OCI-LY1 (cell line): ENCODE data around the gene TMEM151B.
"Not testable (repeated sequence)": the region's sequence is repeated elsewhere in the genome, so short reads cannot be mapped to it uniquely, and the experiment has no call there.

Source experiments
- H2AFZ ChIP-seq: fragments of 200-600 bp; sonication (generic), shearing (Covaris generic); 2 replicates; pipeline ENCODE4 v1.6.0; 2014; ENCODE audit warnings: antibody characterized with exemption, mild to moderate bottlenecking, low read length
- H3F3A ChIP-seq: fragments of 200-600 bp; sonication (generic), shearing (Covaris generic); 2 replicates; pipeline ENCODE4 v1.6.0; 2014; ENCODE audit warnings: mild to moderate bottlenecking, antibody characterized with exemption, low read length, moderate library complexity; ENCODE audit not compliant: insufficient read depth
- H3K27ac ChIP-seq: fragments of 200-600 bp; sonication (generic); 2 replicates; pipeline ENCODE4 v1.5.1; 2014; ENCODE audit warnings: low read length, mixed run types, mild to moderate bottlenecking, low read depth; ENCODE audit not compliant: poor library complexity, severe bottlenecking
- H3K27me3 ChIP-seq: fragments of 200-600 bp; sonication (generic); 2 replicates; pipeline ENCODE4 v1.6.0; 2014; ENCODE audit warnings: antibody characterized with exemption, mild to moderate bottlenecking, low read length, moderate library complexity; ENCODE audit not compliant: insufficient read depth
- H3K36me3 ChIP-seq: fragments of 200-600 bp; sonication (generic); 2 replicates; pipeline ENCODE4 v1.6.1; 2014; ENCODE audit warnings: mild to moderate bottlenecking, antibody characterized with exemption, low read length, moderate library complexity, mixed read lengths; ENCODE audit not compliant: insufficient read depth
- H3K4me1 ChIP-seq: fragments of 200-600 bp; sonication (generic); 2 replicates; pipeline ENCODE4 v1.5.1; 2014; ENCODE audit warnings: mild to moderate bottlenecking, low read length, moderate library complexity; ENCODE audit not compliant: insufficient read depth, severe bottlenecking
- H3K4me2 ChIP-seq: fragments of 200-600 bp; sonication (generic), shearing (Covaris generic); 2 replicates; pipeline ENCODE4 v1.6.1; 2014; ENCODE audit warnings: low read length
- H3K4me3 ChIP-seq: fragments of 200-600 bp; sonication (generic); 2 replicates; pipeline ENCODE4 v1.5.1; 2014; ENCODE audit warnings: low read length, low read depth, mild to moderate bottlenecking, mixed read lengths; ENCODE audit not compliant: poor library complexity, severe bottlenecking
- H3K79me2 ChIP-seq: fragments of 200-600 bp; shearing (Covaris generic); 2 replicates; pipeline ENCODE4 v1.6.1; 2016; ENCODE audit warnings: mixed run types, low read length, mixed read lengths; ENCODE audit not compliant: insufficient read depth
- H3K9ac ChIP-seq: fragments of 200-600 bp; sonication (generic), shearing (Covaris generic); 2 replicates; pipeline ENCODE4 v1.6.1; 2014; ENCODE audit warnings: mild to moderate bottlenecking, low read length, mixed read lengths
- H3K9me2 ChIP-seq: fragments of 200-600 bp; sonication (generic), shearing (Covaris generic); 2 replicates; pipeline ENCODE4 v1.6.1; 2014; ENCODE audit warnings: low read depth, mild to moderate bottlenecking, low read length, mixed read lengths
- H3K9me3 ChIP-seq: fragments of 200-600 bp; shearing (Covaris generic); 2 replicates; pipeline ENCODE4 v1.6.1; 2014; ENCODE audit warnings: low read length, mixed read lengths
- H4K20me1 ChIP-seq: fragments of 200-600 bp; sonication (generic), shearing (Covaris generic); 2 replicates; pipeline ENCODE4 v1.6.0; 2016; ENCODE audit warnings: mild to moderate bottlenecking, low read length; ENCODE audit not compliant: insufficient read depth
- EZH2 ChIP-seq: fragments of 200-600 bp; sonication (generic), shearing (Covaris generic); IDR thresholded peaks from 2 replicates; pipeline ENCODE4 v1.8.0; 2017; ENCODE audit warnings: borderline replicate concordance, mixed run types, mild to moderate bottlenecking, antibody characterized with exemption, low read length, moderate library complexity, mixed read lengths
- TF ChIP-seq, protein P1 (sequence below): fragments of 200-600 bp; sonication (generic), shearing (Covaris generic); IDR thresholded peaks from 2 replicates; pipeline ENCODE4 v1.5.1; 2017; ENCODE audit warnings: mild to moderate bottlenecking, antibody characterized with exemption, low read length, moderate library complexity, mixed read lengths

Gene TMEM151B

DNA sequence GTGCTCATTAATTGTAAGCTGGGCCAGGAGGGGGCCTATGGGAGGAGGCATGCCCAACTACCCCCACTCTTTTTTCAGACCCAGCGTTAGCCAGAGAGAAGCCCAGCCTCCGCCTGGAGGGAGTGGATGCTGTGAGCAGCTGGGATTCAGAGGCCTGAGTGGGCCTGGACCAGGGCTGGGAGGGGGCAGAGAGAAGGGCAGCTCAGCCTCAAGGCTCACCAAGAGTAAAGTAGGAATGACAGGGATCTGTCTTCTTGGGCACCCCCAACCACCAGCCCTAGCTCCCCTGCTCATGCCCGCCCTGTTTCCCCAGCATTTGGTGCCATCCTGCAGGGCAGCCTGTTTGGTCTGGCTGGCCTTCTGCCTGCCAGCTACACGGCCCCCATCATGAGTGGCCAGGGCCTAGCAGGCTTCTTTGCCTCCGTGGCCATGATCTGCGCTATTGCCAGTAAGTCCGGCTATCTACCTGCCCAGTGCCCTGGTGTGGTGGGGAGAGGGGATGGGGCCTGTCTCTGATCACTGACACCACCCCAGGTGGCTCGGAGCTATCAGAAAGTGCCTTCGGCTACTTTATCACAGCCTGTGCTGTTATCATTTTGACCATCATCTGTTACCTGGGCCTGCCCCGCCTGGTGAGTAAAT is 40.1 kb upstream of the TMEM151B start:
- H3K36me3 ChIP-seq: peaks cover 63% of the 10 kb centered on the region
- H3K4me3 ChIP-seq: no peak overlapping the region
- no peak overlapping the region for H3K9ac ChIP-seq
- no peak overlapping the region for H2AFZ ChIP-seq
- no peaks in the 10 kb centered on the region for H3F3A ChIP-seq
- no peaks in the 10 kb centered on the region for H3K27me3 ChIP-seq
- H3K9me2 ChIP-seq: no peaks in the 10 kb centered on the region
- peaks cover 14% of the 10 kb centered on the region for H3K4me1 ChIP-seq
- no peaks in the 10 kb centered on the region for H3K9me3 ChIP-seq
- no peak overlapping the region for H3K4me2 ChIP-seq
- TF ChIP-seq, protein P1, sequence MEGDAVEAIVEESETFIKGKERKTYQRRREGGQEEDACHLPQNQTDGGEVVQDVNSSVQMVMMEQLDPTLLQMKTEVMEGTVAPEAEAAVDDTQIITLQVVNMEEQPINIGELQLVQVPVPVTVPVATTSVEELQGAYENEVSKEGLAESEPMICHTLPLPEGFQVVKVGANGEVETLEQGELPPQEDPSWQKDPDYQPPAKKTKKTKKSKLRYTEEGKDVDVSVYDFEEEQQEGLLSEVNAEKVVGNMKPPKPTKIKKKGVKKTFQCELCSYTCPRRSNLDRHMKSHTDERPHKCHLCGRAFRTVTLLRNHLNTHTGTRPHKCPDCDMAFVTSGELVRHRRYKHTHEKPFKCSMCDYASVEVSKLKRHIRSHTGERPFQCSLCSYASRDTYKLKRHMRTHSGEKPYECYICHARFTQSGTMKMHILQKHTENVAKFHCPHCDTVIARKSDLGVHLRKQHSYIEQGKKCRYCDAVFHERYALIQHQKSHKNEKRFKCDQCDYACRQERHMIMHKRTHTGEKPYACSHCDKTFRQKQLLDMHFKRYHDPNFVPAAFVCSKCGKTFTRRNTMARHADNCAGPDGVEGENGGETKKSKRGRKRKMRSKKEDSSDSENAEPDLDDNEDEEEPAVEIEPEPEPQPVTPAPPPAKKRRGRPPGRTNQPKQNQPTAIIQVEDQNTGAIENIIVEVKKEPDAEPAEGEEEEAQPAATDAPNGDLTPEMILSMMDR: no peak
- no peak for TF ChIP-seq EZH2
- no peaks in the 10 kb centered on the region for H3K79me2 ChIP-seq
- H3K27ac ChIP-seq: no peak overlapping the region
- no peaks in the 10 kb centered on the region for H4K20me1 ChIP-seq

DNA sequence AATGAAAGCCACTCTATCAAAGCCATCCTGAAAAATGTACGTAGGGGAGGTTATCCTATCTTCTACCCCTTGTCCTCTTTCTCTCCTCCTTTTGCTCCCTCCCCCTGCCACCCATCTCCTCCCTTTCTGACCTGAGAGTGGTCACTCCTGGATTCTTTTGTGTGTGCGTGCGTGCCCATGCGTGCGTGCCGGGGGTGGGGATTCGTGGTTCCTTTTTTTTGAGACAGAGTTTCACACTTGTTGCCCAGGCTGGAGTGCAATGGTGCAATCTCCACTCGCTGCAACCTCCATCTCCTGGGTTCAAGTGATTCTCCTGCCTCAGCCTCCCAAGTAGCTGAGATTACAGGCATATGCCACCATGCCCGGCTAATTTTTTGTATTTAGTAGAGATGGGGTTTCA is 38.8 kb upstream of the TMEM151B start:
- H3K4me2 ChIP-seq: not testable (repeated sequence)
- peaks cover 69% of the 10 kb centered on the region for H3K36me3 ChIP-seq

DNA sequence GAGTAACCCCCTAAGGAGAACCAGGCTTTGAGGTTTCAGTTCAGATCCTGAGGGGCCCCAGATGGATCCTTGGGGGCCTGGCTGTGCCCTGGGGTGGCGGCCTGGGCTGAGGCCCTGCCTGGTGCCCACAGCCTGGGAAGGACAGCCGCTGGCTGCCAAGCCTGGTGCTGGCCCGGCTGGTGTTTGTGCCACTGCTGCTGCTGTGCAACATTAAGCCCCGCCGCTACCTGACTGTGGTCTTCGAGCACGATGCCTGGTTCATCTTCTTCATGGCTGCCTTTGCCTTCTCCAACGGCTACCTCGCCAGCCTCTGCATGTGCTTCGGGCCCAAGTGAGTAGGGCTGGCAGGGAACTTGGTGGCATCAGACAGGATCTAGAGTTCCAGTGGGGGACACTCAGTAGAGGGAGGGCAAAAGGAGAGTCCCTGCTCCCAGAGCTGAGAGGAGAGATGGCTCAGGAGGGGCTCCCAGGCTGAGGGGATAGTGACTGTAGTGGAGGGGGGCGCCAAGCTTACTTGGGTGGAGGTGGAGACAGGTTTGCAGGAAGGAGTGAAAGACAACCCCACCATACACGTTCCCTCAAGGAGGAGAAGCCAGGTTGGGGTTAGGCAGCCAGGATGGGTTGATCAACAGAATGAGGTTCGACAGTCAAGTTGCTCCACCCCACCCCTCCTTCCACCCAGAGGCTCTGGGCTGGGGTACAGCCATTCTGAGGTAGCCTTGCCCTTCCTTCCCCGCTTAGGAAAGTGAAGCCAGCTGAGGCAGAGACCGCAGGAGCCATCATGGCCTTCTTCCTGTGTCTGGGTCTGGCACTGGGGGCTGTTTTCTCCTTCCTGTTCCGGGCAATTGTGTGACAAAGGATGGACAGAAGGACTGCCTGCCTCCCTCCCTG is 37.3 kb upstream of the TMEM151B start:
- H3K4me2 ChIP-seq: no peak overlapping the region
- TF ChIP-seq, protein P1: no peak
- TF ChIP-seq EZH2: no peak
- H3K4me1 ChIP-seq: peaks cover 9% of the 10 kb centered on the region
- H3K36me3 ChIP-seq: peaks cover 69% of the 10 kb centered on the region
- no peaks in the 10 kb centered on the region for H4K20me1 ChIP-seq
- no peaks in the 10 kb centered on the region for H3K9me3 ChIP-seq
- no peak overlapping the region for H3K27ac ChIP-seq
- H3K9ac ChIP-seq: no peak overlapping the region
- no peaks in the 10 kb centered on the region for H3F3A ChIP-seq
- no peak overlapping the region for H2AFZ ChIP-seq
- no peaks in the 10 kb centered on the region for H3K27me3 ChIP-seq
- H3K4me3 ChIP-seq: no peak overlapping the region
- H3K79me2 ChIP-seq: no peaks in the 10 kb centered on the region
- no peaks in the 10 kb centered on the region for H3K9me2 ChIP-seq

More for the DNA sequence above, 38.8 kb upstream of the TMEM151B start:
- not testable (repeated sequence) for H2AFZ ChIP-seq, H3K27me3 ChIP-seq, H3K27ac ChIP-seq, H3K9me2 ChIP-seq, H3K9me3 ChIP-seq, H3K79me2 ChIP-seq, H4K20me1 ChIP-seq, H3K4me1 ChIP-seq, H3K9ac ChIP-seq, H3K4me3 ChIP-seq, H3F3A ChIP-seq
